NK-92 (cell line): ENCODE results near the gene PPIE.

ENCODE experiments used
- DNase-seq: peaks from one replicate; lab custom pipeline; 2025; ENCODE audit not compliant: unreplicated experiment; lab: John Stamatoyannopoulos, UW

PPIE gene

GRCh38 chr1:39720094-39720999 is 18.3 kb upstream of the PPIE start:
- DNase-seq: no peak

- no peak for DNase-seq
Measured at GRCh38 chr1:39721664-39722063, 17.0 kb upstream of the PPIE start.

GRCh38 chr1:39722495-39722894 is 16.2 kb upstream of the PPIE start:
- DNase-seq: no peak

- no peak for DNase-seq
Measured at GRCh38 chr1:39726600-39726999, 12.1 kb upstream of the PPIE start.

- no peak for DNase-seq
Measured at GRCh38 chr1:39727221-39727931, 11.3 kb upstream of the PPIE start.

GRCh38 chr1:39727932-39728317 is 10.8 kb upstream of the PPIE start:
- DNase-seq: no peak

- no peak for DNase-seq
Measured at GRCh38 chr1:39729030-39729429, 9.7 kb upstream of the PPIE start.

- no peak for DNase-seq
Measured at GRCh38 chr1:39729842-39730241, 8.8 kb upstream of the PPIE start.

GRCh38 chr1:39732730-39733129 is 6.0 kb upstream of the PPIE start:
- no peak for DNase-seq

- DNase-seq: no peak
Measured at GRCh38 chr1:39733161-39733560, 5.5 kb upstream of the PPIE start.

GRCh38 chr1:39735731-39736130 is 3.0 kb upstream of the PPIE start:
- no peak for DNase-seq

- no peak for DNase-seq
Measured at GRCh38 chr1:39737546-39738169, 1.0 kb upstream of the PPIE start.

- DNase-seq: no peak
Measured at GRCh38 chr1:39745016-39745670, 6.5 kb downstream of the PPIE start.

GRCh38 chr1:39751595-39751994 is 12.9 kb downstream of the PPIE start:
- no peak for DNase-seq

GRCh38 chr1:39752703-39753102 is 14.0 kb downstream of the PPIE start:
- no peak for DNase-seq

GRCh38 chr1:39753132-39754025 is 14.7 kb downstream of the PPIE start:
- DNase-seq: no peak

GRCh38 chr1:39754026-39754570 is 15.4 kb downstream of the PPIE start:
- DNase-seq: no peak

- DNase-seq: no peak
Measured at GRCh38 chr1:39754906-39755504, 16.3 kb downstream of the PPIE start.

GRCh38 chr1:39755965-39756659 is 17.4 kb downstream of the PPIE start:
- DNase-seq: no peak
